Breast epithelium (tissue), 4 donors: ENCODE results near the gene PDCD4. TPM values are rescaled to one million over a fixed set of nuclear protein-coding genes. Genes with fewer than 3 reads are reported as not detected.

Experiments
- DNase-seq, 2 donors: peaks; one replicate each; pipeline ENCODE4 v3.0.0-alpha.2; 2019; ENCODE audit warnings: low spot score in 2 of 2
- H3K27ac ChIP-seq, 2 donors: fragments of 200-600 bp; sonication (generic) in 1 of 2; one replicate each; pipeline ENCODE4 v1.5.1; 2016 to 2019; ENCODE audit warnings: mild to moderate bottlenecking in 1 of 2
- H3K27me3 ChIP-seq, 2 donors: fragments of 200-600 bp; sonication (generic) in 1 of 2; one replicate each; pipeline versions ENCODE4 v1.5.1 to v1.6.0; 2017 to 2019; ENCODE audit warnings: control low read depth in 1 of 2, mild to moderate bottlenecking in 1 of 2
- H3K36me3 ChIP-seq: fragments of 200-600 bp; one replicate; pipeline ENCODE4 v1.5.1; 2019
- H3K4me1 ChIP-seq, 2 donors: fragments of 200-600 bp; sonication (generic); one replicate each; pipeline ENCODE4 v1.5.1; 2016 to 2019; ENCODE audit warnings: control low read depth in 1 of 2
- H3K4me3 ChIP-seq, 3 donors: fragments of 200-600 bp; sonication (generic); 1 replicate in 2 of 3; 2 replicates in 1 of 3; pipeline ENCODE4 v1.5.1; 2016 to 2019; ENCODE audit warnings: mild to moderate bottlenecking in 3 of 3, moderate library complexity in 2 of 3
- H3K9me3 ChIP-seq, 2 donors: fragments of 200-600 bp; sonication (generic) in 1 of 2; one replicate each; pipeline ENCODE4 v1.5.1; 2016 to 2019; ENCODE audit warnings: control low read depth in 1 of 2
- POLR2A ChIP-seq: fragments of 450-650 bp; IDR thresholded peaks from one replicate; pipeline ENCODE4 v1.6.1; 2016; ENCODE audit warnings: antibody characterized with exemption, mild to moderate bottlenecking, moderate library complexity
- POLR2AphosphoS5 ChIP-seq, 3 donors: sonication (generic); formaldehyde crosslinking; IDR thresholded peaks; one replicate each; pipeline ENCODE4 v1.6.1; 2017; ENCODE audit warnings: antibody characterized with exemption in 3 of 3
- intact Hi-C: fragments of 100-400 bp; cut with DNase I; formaldehyde crosslinking; loops from one replicate; pipeline ENCODE4 v1.15.1; 2023; ENCODE audit warnings: low total_unique reads
- total RNA-seq, 3 donors: library from RNA; depleted of rRNA; stranded (reverse); fragments of >200 nt; gene quantifications; one replicate each; pipeline ENCODE4 v1.1.0, GENCODE V29; 2016
- TF ChIP-seq, protein P1 (sequence below), 3 donors: fragments of 450-650 bp; IDR thresholded peaks; one replicate each; pipeline ENCODE4 v1.5.1; 2016 to 2017; ENCODE audit warnings: antibody characterized with exemption in 3 of 3, mild to moderate bottlenecking in 3 of 3, moderate library complexity in 3 of 3

PDCD4 gene
- total RNA-seq, 3 donors from 2014 or later, result 101 to 319 (median 161) TPM

DNA sequence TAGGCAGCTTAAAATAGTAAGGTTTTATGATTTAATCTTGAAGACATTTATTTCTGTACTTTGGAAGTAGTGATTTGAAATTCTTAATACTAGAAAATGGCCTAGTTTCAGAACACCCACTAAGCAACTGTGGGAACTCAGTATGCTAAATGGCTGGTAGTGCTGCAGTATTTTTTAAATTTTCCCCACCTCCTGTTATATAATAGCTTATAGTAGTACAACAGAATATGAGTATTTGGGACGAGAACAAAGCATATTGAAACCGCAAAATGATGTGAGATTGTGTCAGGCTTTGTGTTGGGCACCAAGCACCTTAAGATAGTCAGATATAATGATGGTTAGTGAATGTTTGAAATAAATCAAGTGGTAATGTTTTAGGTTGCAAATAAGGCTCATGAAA, 55.7 kb downstream of the PDCD4 start:
- Histone ChIP-seq H3K4me3 (no peak overlapping the region), H3K9me3 (no peaks in the 10 kb centered on the region), H3K27me3 (no peaks in the 10 kb centered on the region), H3K27ac (no peak overlapping the region), H3K4me1 (no peaks in the 10 kb centered on the region), H3K36me3 (no peaks in the 10 kb centered on the region)
- intact Hi-C loops, result no loop called here
- TF ChIP-seq POLR2AphosphoS5 (IDR thresholded peaks at IDR 0.05) (no peak), POLR2A (no peak)
- TF ChIP-seq, protein P1, sequence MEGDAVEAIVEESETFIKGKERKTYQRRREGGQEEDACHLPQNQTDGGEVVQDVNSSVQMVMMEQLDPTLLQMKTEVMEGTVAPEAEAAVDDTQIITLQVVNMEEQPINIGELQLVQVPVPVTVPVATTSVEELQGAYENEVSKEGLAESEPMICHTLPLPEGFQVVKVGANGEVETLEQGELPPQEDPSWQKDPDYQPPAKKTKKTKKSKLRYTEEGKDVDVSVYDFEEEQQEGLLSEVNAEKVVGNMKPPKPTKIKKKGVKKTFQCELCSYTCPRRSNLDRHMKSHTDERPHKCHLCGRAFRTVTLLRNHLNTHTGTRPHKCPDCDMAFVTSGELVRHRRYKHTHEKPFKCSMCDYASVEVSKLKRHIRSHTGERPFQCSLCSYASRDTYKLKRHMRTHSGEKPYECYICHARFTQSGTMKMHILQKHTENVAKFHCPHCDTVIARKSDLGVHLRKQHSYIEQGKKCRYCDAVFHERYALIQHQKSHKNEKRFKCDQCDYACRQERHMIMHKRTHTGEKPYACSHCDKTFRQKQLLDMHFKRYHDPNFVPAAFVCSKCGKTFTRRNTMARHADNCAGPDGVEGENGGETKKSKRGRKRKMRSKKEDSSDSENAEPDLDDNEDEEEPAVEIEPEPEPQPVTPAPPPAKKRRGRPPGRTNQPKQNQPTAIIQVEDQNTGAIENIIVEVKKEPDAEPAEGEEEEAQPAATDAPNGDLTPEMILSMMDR (IDR thresholded peaks at IDR 0.05), result no peak
- DNase-seq, result no peak

DNA sequence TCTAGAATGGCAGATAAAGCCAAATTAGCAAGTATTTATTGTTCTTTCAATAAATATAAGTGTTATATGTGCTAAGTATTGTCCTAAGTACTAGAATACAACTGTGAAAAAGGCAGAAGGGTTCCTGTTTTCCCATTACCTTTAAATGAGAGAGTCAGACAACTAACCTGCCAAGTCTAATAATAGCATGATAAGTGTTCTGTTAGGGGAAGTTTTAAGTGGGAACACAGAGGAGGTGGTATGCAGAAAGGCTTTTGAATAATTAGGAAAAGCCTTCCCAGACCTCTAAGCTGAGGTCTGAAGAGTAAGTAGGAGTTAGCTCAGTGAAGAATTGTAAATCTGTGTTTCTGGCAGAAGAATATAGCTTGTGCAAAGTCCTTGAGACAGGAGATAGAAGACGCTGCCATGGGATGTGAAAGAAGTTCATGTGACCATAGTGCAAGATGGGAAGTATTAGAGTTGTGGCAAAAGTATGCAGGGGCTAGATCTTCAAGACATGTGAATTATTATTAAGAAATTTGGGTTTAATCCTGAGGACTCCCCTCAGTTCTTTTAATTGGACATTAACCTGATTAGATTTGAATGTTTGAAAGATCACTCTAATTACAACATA, 60.1 kb downstream of the PDCD4 start:
- no peak for DNase-seq
- intact Hi-C loops, result no loop called here
- TF ChIP-seq POLR2A (no peak), POLR2AphosphoS5 (IDR thresholded peaks at IDR 0.05) (no peak)
- TF ChIP-seq, protein P1 (IDR thresholded peaks at IDR 0.05), result no peak
- Histone ChIP-seq H3K27me3 (no peaks in the 10 kb centered on the region), H3K27ac (no peak overlapping the region), H3K36me3 (no peaks in the 10 kb centered on the region), H3K9me3 (no peaks in the 10 kb centered on the region), H3K4me3 (no peak overlapping the region), H3K4me1 (no peaks in the 10 kb centered on the region)

DNA sequence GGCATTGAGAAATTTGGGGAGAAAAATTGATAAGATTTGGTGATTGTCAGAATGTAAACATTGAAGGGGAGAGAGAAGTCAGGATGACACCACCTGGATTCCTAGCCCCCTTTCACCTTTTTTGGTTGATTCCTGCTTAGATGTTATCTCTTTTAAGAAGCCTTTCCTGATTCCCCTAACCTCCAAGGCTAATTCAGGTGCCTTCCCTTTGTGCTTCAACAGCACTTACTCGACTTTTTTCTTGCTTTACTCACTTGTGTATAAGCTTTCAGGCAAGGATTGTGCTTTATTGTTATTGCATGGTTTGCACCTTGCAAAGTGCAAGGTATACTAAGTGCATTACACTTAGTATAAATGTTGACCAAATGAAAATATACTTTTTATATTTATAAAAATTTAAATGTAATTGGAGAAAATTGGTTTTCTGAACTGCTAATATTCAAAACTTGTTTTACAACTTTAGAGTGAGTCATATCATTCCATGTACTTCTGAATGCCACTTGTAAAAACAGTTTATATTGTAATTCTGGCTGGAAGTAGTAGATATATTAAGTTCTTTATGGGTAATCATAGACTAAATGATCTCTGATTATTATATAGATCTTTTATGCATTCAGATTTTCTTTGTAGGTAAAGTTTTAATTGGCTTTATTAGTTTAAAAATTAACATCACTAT, 60.9 kb downstream of the PDCD4 start:
- no peak for DNase-seq
- no peak for TF ChIP-seq POLR2A
- TF ChIP-seq, protein P1 (IDR thresholded peaks at IDR 0.05), result no peak
- no peak for TF ChIP-seq POLR2AphosphoS5 (IDR thresholded peaks at IDR 0.05)
- H3K9me3 ChIP-seq, result no peaks in the 10 kb centered on the region
- H3K27ac ChIP-seq, result peak overlapping the region in 1 of 2 donors; percentile 45
- H3K4me1 ChIP-seq, result no peaks in the 10 kb centered on the region
- H3K36me3 ChIP-seq, result no peaks in the 10 kb centered on the region
- H3K27me3 ChIP-seq, result no peaks in the 10 kb centered on the region
- H3K4me3 ChIP-seq, result no peak overlapping the region
- intact Hi-C loops, result no loop called here

DNA sequence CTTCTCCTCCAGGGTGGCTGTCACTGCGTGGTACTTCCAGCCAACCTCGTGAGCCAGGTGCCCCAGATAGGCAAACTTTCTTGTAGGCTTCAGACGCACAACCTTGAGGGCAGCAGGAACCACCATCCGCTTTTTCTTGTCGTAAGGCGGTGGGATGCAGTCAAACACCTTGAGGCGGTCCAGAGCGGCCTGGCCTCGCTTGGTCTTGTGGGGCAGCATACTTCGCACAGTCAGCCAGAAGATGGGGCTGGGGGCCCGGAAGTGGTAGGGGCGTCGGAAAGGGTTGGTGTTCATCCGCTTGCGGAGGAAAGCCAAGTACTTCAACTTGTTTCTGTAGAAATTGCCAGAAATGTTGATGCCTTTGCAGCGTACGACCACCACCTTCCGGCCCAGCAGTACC, 65.0 kb downstream of the PDCD4 start:
- Histone ChIP-seq H3K36me3 (no peaks in the 10 kb centered on the region), H3K9me3 (no peaks in the 10 kb centered on the region), H3K4me3 (no peak overlapping the region), H3K27ac (no peak overlapping the region), H3K4me1 (no peaks in the 10 kb centered on the region), H3K27me3 (no peaks in the 10 kb centered on the region)
- TF ChIP-seq, protein P1 (IDR thresholded peaks at IDR 0.05), result no peak
- TF ChIP-seq POLR2AphosphoS5 (IDR thresholded peaks at IDR 0.05), result no peak
- TF ChIP-seq POLR2A, result no peak
- intact Hi-C loops, result no loop called here
- DNase-seq, result no peak

DNA sequence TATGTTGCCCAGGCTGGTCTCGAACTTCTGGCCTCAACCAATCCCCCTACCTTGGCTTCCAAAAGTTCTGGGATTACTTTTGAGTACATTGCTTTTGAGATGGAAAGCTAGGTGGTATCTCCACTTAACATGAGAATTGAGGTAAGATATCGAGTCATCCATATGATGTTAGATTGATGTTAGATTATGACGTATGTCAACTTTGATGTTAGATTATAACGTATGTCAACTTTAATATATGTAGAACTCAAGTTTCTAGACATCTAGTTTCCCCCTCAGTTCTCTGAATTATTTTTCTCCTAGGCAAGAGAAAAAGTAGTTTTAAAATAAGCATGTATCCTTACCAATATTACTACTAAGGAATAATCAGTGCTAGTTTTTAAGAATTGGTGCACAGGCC, 67.7 kb downstream of the PDCD4 start:
- H3K9me3 ChIP-seq, result no peaks in the 10 kb centered on the region
- TF ChIP-seq, protein P1 (IDR thresholded peaks at IDR 0.05), result no peak
- TF ChIP-seq POLR2AphosphoS5 (IDR thresholded peaks at IDR 0.05) (no peak), POLR2A (no peak)
- H3K36me3 ChIP-seq, result no peaks in the 10 kb centered on the region
- intact Hi-C loops, result no loop called here
- H3K27ac ChIP-seq, result no peak overlapping the region
- no peaks in the 10 kb centered on the region for H3K4me1 ChIP-seq
- no peaks in the 10 kb centered on the region for H3K27me3 ChIP-seq
- no peak for DNase-seq
- no peak overlapping the region for H3K4me3 ChIP-seq
